GM21737 (cell line): Measurements from ENCODE around the gene TBCB.

Source experiments
- ATAC-seq: cut with Tn5 transposase; IDR thresholded peaks from one replicate; pipeline ENCODE4 v1.9.1; 2021; ENCODE audit warnings: mild to moderate bottlenecking, moderate library complexity; ENCODE audit not compliant: unreplicated experiment

The TBCB gene

DNA sequence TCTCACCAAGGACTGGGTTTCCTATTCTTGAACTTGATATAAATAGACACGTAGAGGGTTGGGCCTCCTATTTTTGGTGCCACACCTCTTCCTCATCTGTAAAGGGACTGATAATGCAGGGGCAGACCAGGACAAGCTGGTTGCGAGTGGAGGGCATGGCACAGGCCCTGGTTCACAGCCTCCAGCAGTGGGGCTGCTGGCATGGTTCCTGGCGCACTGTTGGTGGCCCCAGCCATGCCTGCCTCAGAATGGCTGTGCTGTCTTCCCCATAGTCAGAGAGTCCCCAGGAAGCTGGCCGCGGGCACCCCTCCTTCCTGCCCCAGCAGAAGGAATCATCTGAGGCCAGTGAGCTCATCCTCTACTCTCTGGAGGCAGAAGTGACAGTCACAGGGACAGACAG, 14.8 kb upstream of the TBCB start:
- no peak for ATAC-seq

DNA sequence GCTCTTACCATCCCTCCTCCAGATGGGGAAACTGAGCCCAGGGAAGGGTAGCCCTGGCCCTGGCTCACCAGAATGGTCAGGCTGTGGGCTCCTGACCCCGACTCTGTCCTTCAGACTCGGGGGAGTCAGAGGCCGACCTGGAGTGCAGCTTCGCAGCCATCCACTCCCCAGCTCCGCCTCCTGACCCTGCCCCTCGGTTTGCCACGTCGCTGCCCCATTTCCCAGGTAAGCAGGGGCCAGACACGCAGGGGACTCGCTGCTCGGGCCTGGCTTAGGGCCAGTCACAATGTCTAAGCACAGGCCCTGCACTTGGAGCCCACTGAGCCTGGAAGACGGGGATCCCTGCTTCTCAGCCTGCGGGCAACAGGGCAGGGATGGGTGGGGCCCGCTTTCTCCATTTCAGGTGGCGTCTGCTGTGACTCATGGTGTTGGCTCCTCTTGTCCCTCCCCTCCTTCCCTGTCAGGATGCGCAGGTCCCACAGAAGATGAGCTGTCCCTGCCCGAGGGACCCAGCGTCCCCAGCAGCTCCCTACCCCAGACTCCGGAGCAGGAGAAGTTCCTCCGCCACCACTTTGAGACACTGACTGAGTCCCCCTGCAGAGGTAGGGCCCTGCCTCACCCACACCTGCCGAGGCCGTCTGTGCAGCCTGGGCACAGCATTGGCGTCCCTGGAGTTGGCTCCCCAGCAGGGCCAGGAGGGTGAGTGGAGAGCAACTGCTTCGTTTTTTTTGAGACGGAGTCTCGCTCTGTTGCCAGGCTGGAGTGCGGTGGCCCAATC, 13.5 kb upstream of the TBCB start:
- ATAC-seq, result no peak

DNA sequence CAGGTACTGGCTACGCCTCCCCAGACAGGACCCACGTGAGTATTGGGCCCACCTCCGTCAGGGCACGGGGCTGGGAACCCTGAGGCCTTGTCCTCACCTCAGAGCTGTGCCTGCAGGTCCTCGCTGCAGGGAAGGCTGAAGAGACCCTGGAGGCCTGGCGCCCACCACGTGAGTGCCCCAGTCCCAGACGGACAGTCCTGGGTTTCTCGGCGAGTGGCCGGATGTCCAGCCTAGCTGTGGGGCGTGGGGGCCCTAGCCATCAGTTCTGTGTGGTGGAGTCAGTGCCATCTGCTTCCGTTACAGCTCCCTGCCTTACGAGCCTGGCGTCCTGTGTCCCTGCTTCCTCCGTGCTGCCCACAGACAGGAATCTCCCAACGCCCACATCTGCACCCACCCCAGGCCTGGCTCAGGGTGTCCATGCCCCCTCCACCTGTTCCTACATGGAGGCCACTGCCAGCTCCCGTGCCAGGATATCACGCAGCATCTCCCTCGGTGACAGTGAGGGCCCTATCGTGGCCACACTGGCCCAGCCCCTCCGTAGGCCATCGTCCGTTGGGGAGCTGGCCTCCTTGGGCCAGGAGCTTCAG, 12.1 kb upstream of the TBCB start:
- ATAC-seq, result no peak

DNA sequence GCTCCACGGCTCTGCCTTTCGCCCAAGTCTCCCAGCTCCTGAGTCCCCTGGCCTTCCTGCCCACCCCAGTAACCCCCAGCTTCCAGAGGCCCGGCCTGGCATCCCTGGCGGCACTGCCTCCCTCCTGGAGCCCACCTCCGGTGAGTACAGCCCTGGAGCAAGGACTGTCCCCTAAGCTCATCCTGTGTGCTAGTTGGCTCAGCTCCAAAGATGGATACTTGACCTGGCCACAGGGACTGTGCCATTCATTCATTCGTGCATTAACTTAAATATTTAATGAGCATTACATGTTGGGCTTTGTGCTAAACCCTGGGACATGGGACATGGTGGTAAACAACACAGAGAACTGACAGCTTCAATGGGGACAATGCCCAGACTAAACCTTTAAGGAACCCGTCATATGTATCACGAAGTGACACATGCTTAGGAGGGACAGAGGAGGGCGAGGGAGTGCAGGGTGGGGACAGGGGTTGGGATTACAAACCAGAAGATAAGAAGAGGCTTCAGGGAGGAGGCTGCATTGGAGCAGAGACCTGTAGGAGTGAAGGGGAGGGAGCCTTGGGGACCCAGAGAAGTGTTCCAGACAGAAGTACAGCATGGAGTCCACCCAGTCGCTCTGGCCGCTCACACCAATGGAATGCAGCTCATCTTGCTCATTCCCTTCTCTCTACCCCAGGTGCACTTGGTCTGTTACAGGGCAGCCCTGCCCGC, 11.3 kb upstream of the TBCB start:
- no peak for ATAC-seq

DNA sequence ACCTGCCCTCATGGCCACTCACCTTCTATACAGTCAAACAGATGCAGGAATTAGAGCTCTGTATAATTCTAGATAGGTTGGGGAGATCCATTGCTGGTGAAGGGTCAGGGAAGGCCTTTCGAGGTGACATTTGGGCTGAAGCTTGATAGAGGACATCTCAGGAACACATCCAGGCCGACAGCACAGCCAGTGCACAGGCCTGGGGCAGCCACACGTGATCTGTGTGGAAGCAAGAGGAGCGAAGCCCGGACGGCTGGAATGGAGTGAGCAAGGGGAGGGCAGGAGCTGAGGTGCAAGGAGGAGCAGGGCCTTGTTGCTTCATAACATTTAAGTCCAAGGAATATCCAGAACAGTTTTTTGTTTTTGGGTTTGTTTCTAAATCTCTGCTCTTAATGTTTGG, 8.8 kb upstream of the TBCB start:
- no peak for ATAC-seq

DNA sequence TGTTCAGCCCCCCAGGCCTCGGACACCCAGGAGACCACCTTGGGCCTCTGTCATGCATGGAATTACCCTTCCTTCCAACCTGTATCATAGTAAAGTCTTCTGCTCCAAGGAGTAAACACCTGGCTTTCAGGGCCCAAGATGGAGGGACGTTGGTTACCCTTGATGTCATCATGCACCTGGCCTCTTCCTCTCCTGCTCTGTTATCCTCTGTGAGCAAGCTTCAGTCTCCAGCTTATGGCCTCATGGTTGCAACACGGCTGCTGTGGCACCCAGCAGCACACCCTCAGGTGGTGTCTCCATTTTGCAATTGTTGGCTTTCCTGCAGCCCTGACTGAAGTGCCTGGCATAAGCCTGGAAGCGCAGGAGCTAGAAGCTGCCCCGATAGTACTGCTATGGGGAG, 8.3 kb upstream of the TBCB start:
- no peak for ATAC-seq

DNA sequence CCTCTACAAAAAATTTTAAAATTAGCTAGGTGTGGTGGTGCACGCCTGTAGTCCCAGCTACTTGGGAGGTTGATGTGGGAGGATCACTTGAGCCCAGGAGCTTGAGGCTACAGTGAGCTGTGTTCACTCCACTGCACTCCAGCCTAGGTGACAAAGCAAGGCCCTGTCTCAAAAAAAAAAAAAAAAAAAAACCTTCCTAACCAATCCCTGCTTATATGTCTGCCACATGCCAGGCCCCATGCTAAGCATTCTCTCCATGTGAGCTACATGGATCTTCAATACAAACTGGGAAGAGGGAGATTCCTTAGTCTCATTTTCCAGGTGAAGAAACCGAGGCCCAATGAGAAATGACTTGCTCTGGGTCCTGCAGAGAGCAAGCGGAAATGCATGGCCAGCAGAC, 6.6 kb upstream of the TBCB start:
- ATAC-seq, result no peak

DNA sequence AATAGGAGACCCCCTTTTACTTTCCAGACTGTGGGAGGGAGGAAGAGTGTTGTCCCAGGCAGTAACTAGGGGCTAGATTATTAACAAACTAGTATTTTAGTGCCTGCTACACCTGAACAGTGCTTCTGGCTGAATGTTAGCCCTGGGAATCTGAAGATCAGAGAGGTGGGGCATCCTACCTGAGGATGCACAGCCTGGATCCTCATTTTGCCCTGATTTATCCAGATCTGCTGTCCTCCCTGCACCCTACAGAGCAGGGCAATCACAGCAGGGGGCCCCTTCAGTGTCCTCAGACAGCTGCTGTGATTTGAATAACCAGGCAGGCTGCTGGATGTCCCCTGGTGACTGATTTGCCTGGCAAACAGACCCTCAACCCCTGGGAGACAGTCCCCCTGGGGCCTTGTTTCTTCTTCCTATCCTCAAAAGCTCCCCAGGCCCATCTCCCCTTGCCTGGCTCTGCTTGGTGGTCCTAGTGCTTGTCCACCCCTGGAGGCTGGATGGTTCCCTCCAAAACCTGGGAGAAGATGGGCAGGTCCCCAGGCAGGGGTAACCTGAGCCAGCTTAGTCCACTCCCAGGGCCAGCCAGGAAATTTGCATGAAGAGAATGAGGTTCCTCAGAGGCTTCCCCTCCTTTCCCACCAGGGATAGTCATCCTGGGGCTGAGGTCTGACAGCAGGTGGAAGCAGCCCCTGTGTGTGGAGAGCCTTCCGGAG, 4.6 kb upstream of the TBCB start, which contains the start of gene OVOL3:
Gene OVOL3, plus strand, starts transcription at position 657 of the 713 bp plus-strand sequence. CDS start 60 bp downstream, outside the sequence.
- ATAC-seq, result no peak

DNA sequence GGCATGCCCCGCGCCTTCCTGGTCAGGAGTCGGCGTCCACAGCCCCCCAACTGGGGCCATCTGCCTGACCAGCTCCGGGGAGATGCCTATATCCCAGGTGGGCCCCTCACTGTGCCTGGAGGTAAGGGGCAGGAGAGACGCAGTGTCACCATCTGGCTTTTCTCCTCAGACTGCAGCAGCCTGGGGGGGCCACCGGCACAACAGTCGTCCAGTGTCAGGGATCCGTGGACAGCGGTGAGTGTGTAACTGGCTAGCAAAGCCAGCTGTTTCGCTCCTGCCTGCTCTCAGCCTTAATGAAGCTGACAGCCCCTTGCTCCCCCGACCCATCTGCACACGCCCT, 4.1 kb upstream of the TBCB start:
- ATAC-seq, result no peak

DNA sequence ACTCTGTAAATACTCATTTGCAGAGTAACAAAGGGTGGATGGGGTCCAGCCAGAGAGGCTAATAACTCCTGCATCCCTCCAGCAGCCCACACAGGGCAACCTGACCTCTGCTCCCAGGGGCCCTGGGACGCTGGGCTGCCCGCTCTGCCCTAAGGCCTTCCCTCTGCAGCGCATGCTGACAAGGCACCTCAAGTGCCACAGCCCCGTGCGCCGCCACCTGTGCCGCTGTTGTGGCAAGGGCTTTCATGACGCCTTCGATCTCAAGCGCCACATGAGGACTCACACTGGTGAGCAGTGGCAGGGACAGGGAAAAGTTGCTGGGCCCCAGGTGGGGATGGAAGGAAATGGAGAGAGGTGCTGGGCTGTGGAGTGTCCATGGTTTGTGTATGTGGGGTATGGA, 2.6 kb upstream of the TBCB start:
- no peak for ATAC-seq

DNA sequence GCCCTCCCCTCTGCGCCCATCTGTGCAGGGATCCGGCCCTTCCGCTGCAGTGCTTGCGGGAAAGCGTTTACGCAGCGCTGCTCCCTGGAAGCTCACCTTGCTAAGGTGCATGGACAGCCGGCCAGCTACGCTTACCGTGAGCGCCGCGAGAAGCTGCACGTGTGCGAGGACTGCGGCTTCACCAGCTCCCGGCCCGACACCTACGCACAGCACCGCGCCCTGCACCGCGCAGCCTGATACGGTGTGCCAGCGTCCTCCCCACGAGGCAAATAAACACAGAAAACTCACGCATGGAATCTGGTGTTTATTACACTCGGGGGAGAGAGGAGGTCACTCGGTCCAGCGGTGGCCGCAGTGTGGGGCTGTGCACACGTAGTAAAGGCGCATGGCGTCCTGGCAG, 1.8 kb upstream of the TBCB start:
- no peak for ATAC-seq

DNA sequence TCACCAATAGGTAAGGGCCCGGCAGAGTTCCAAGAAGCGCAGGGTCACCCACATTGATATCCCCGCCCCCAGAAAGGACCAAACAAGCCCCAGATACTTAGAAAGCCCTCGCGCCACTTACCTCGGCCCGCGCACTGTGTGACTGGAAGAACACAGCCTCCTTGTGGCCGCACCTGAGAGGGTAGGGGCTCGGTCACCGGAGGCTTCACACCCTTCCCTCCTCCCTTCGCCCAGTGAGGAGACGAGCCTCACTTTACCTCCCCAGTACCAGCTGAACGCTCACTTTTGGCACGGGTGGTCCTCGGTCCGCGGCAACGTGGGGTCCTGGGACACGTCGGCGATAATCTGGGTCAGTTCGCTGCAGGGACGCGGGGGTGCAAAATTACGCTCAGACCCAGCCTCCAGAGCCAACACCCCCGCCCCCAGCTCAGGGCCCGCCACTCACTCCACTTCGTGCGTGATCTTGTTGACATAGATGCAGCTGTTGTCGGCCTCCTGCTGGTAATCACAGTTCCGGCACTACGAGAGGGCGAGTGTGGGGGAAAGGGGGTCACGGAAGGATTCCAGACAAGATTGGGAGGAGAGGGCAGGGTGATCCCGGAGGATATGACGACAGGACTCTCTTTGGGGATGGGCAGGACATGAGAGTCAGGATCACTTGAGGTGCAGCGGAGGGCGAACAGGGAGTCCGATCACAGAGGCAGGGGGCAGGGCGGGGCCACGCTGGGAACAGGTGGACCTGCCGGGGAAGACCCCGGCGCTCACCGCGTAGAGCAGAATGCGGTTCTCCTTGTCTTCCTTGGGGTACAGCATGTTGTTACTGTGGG, 1.2 kb upstream of the TBCB start:
- peak; percentile 5 for ATAC-seq

DNA sequence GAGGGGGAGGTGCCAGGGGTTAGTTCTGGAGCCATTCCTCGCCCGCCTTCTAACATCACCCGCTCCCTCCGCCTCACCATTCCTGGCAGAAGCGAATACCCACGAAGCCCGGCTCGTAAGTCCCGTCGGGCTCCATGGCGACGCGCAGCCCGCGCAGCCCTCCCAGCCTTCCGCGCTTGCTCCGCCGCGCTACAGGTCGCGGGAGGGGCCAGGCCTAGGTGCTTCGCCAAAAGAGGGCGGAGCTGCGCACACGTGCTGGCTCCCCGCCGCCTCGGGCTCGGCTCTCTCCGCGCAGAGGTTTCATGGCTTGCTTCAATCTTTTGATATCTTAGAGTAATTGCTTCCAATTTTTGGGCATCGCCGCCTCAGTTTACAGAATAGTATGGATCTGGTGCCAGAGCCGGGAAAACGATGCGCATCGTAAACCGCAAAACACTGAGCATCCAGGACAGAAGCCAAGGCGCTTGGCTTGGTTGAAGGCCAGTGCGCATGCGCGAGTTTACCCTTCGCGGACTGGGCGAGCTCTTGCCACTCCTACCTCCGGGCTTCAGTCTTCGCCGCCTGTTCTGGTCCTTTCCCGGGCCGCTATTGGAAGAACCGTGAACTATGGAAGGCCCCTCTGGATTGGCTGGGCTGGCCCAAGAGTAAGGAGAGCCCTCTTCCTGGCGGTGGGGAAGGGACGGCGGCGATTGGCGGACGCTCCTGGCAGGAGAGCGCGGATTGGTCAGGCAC, 381 bp upstream of the TBCB start, which contains the start of gene POLR2I:
Gene POLR2I, minus strand, starts transcription at position 155 of the 732 bp plus-strand sequence. Its CDS starts 19 bp downstream, at position 136.
- ATAC-seq, result peak; percentile 71

DNA sequence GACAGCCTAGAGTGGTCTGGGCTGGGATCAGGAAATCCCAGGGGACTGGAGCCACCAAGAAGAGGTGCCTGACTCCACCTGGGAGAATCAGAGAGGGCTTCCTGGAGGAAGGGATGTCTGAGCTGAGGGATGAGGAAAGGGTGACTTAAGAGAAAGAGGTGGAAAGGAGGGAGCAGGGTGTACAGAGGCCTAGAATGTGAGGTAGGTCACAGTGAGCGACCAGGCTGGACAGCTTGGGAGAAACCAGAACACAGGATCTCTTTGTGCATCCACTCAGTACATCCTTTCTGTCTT, 1.0 kb downstream of the TBCB start:
- no peak for ATAC-seq

DNA sequence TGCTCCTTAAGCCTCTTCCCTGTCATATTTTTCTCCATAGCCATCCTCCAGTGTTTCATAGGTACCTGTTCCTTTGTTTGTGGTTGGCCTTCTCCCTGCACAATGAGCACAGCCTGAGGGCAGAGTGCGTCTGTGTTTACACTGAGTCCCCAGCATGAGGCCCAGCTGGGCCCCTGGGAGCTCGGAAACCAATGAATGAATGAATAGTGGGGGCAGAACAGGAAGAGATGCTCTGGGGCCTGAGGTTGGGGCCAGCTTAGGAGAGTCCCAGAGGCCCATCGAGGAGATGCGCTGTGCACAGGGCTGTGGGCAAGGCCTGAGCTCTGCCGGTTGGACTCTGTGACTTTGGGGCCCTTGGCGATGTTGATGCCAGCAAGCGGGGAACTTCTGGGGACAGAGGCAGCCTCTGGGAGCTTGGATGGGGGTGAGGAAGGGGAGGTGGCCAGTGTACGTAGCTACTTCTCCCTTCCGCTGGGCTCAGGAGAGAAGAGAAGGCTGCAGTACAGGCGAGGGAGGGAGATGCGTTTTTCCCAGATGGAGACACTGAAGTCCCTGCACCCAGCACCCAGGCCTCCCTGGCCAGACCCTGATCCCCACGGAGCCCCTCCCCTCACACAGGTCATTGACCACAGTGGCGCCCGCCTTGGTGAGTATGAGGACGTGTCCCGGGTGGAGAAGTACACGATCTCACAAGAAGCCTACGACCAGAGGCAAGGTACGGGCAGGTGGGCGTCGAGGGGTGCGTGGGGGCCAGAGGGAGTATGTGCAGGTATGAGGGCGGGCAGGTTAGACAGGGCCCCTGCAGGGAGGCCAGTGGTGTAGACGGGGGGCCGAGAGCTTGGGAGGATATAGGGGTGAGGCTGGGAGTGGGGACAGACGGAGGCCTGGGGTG, 5.1 kb downstream of the TBCB start:
- no peak for ATAC-seq

DNA sequence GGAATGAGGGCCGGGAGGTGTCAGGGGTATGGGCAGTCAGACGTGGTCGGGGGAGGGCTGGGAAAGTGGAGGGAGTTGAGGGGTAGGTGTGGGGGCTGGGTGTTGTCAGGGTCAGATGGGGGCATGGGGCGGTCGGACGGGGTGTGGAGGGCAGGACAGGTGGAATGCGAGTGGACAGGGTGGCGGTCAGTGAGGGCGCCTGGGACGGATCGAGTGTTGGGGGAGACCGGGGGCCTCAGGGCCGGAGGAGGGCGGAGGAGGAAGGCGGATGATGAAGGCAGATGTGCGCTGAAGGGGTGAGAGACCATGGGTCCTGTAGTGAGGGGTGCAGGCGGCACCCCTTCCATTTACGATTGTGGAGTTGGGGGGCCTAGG, 5.7 kb downstream of the TBCB start:
- no peak for ATAC-seq

DNA sequence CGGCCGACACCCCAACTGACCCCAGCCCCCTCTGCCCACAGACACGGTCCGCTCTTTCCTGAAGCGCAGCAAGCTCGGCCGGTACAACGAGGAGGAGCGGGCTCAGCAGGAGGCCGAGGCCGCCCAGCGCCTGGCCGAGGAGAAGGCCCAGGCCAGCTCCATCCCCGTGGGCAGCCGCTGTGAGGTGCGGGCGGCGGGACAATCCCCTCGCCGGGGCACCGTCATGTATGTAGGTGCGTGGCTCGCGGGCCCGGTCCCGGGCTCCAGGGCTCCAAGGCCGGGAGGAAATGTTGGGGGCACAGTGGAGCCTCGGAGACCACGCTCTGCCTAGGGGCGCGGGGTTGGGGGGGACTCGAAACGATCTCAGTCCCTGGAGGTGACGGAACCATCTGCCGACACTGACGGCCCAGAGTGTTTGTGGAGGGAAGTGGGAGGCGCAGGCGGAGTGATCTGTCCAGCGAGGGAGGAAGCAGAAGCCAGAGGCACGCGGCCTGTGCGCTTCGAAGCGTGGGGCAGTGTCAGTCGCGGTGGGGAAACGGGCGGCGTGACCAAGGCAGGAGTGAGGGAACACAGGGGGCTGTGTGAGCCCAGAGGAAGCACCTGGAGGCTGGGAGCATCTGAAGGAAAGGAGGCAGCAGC, 6.3 kb downstream of the TBCB start:
- no peak for ATAC-seq

DNA sequence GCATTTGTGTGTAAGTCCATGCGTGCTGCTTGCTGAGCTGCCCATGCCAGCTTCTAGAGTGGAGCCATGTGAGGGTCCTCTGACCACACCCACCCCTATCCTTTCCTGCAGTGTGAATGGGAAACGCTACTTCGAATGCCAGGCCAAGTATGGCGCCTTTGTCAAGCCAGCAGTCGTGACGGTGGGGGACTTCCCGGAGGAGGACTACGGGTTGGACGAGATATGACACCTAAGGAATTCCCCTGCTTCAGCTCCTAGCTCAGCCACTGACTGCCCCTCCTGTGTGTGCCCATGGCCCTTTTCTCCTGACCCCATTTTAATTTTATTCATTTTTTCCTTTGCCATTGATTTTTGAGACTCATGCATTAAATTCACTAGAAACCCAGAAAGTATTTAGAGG, 10.3 kb downstream of the TBCB start:
- no peak for ATAC-seq

DNA sequence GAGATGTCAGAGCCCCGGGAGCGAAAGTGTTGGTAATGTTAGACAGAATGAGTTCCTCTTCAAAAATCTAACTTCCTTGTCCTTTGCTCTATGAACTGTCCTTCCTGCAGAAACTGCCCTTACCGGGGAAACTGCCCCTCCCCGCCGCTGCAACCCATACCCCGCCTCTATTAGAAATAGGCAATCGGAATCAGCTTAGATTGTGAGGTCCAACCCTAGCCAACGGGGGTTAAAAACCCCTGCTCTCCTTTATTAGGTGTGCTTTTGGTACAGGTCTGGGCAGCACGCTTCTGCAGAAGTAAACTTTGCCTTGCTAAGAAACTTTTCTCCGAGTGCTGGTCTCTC, 13.1 kb downstream of the TBCB start:
- ATAC-seq, result no peak
